ENCODE measurements around the gene DAP.

- TF ChIP-seq FOXA1 (IDR thresholded peaks at IDR 0.05), result no peak
- TF ChIP-seq EGR1 (IDR thresholded peaks at IDR 0.05; ENCODE audit: low read depth in 2 of 2), result no peak
- no peak for TF ChIP-seq CTCF (IDR thresholded peaks at IDR 0.05; ENCODE audit: low read depth, low read length, missing input control)
These were observed 113.4 kb downstream of the DAP start for GRCh38 chr5:10647640-10648039.
